ENCODE measurements around the gene SH3PXD2B.

The SH3PXD2B gene

DNA sequence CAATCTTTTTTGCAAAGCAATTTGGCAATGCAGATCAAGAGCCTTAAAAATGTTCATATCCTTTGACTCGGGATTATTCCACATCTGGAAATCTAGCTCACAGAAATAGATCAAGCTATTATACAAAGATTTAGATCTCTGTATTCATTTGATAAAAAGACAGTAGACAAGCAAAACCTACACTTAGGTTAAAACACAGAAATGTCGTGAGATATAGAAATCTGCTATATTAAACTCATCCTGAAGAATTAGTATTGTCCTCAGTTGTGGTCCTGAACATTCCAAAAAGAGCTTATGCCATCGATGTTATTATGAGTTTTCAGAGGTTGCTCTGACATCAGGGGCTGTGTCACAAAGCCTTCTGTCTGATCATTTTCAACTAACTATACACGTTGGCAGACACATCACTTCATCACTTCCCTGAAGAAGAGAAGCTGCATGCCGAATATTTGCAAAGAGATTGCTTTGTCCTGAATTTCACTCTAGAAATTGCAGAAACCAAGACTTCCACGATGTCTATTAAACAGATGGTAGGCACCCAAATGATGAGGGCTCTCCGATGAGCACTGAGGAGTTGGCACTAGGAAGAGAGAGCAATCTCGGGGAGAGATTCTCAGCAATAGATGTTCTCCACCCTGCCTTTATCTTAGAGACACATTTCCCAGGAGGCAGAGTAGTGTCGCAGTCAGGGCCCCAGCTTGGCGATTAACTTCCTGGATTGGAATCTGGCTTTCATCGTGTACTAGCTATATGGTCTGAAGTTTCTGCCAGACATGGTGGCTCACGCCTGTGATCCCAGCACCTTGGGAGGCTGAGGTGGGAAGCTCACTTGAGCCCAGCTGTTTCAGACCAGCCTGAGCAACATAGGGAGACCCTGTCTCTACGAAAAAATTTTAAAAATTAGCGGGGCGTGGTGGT lies 168.8 kb downstream of the SH3PXD2B start:
- DNase-seq (ENCODE audit: insufficient read length, low spot score) (no peak), FAIRE-seq (no peak)
- TF ChIP-seq POLR2A (IDR thresholded peaks at IDR 0.05; ENCODE audit: low read depth, low read length) (no peak), POU2F2 (IDR thresholded peaks at IDR 0.05; ENCODE audit: low read depth, low read length) (no peak)

DNA sequence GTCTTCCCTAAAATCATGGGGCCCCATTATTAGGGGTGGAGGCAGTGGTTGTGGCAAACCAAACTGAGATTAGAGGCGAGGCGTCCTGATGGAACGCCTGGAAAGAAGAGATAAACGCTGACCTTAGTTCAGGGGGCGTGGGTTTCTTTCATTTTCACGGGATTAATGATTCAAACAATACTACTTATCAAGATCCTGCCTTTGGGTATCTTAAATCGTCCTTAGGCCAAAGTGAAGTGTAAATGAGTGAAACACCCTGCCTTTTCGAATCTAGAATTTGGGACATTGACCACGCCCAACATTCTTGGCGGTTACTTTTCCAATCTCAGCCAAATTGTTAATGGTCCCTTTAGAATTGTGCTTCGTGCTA lies 169.7 kb downstream of the SH3PXD2B start:
- peak; percentile 54 for FAIRE-seq
- no peak for TF ChIP-seq PAX5 (IDR thresholded peaks at IDR 0.05; ENCODE audit: insufficient read depth, low read length, severe bottlenecking)
- TF ChIP-seq SPI1 (IDR thresholded peaks at IDR 0.05; ENCODE audit: low read depth, low read length), result no peak
- no peak for TF ChIP-seq POLR2A (IDR thresholded peaks at IDR 0.05; ENCODE audit: low read depth, low read length)
- TF ChIP-seq POU2F2 (IDR thresholded peaks at IDR 0.05; ENCODE audit: low read depth, low read length), result no peak
- TF ChIP-seq TAF1 (IDR thresholded peaks at IDR 0.05; ENCODE audit: low read depth, low read length), result no peak
- TF ChIP-seq POLR2AphosphoS5 (IDR thresholded peaks at IDR 0.05; ENCODE audit: low read depth, low read length), result no peak
- DNase-seq (ENCODE audit: insufficient read length, low spot score), result no peak

DNA sequence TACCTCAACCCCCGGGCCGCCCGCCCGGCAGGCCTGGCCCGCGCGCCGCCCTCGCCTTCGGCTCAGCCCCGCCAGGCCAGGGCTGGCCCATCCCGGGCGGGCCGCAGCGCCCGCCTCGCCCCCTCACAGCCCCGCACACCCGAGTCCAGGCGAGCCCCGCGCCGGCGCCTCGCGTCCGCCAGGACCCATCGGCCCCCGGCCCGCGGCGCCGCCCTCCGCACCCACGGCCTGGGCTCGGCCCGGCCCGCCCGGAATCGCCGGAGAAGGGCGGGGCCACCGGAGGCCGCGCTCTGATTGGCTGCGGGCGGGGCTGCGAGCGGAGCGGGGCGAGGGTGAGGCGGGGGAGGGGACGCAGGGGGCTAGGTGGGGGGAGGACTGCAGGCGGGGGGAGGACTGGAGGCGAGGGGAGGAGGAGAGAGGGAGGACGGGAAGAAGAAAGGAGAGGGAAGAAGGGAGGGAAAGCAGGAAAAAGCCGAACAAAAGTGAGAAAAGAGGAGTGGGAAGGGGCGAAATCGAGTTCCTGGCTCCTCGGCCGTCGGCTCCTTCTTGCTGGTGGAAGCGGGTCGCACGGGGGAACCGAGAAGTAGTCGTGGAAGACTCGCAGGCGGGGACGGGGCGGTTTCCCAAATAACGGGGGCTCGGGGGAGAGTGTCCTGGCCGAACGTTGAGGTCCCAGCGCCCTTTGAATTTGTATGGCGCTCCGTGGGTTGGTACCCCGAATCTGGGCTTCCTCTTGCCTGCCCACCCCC lies 170.3 kb downstream of the SH3PXD2B start:
- TF ChIP-seq SPI1 (IDR thresholded peaks at IDR 0.05; ENCODE audit: low read depth, low read length) (no peak), POLR2AphosphoS5 (IDR thresholded peaks at IDR 0.05; ENCODE audit: low read depth, low read length) (no peak), PAX5 (IDR thresholded peaks at IDR 0.05; ENCODE audit: insufficient read depth, low read length, severe bottlenecking) (no peak), TAF1 (IDR thresholded peaks at IDR 0.05; ENCODE audit: low read depth, low read length) (no peak), POU2F2 (IDR thresholded peaks at IDR 0.05; ENCODE audit: low read depth, low read length) (no peak), POLR2A (IDR thresholded peaks at IDR 0.05; ENCODE audit: low read depth, low read length) (peak; percentile 30; the same call in 1 of the 2 replicates)
- DNase-seq (ENCODE audit: insufficient read length, low spot score) (peak; percentile 92), FAIRE-seq (no peak)

DNA sequence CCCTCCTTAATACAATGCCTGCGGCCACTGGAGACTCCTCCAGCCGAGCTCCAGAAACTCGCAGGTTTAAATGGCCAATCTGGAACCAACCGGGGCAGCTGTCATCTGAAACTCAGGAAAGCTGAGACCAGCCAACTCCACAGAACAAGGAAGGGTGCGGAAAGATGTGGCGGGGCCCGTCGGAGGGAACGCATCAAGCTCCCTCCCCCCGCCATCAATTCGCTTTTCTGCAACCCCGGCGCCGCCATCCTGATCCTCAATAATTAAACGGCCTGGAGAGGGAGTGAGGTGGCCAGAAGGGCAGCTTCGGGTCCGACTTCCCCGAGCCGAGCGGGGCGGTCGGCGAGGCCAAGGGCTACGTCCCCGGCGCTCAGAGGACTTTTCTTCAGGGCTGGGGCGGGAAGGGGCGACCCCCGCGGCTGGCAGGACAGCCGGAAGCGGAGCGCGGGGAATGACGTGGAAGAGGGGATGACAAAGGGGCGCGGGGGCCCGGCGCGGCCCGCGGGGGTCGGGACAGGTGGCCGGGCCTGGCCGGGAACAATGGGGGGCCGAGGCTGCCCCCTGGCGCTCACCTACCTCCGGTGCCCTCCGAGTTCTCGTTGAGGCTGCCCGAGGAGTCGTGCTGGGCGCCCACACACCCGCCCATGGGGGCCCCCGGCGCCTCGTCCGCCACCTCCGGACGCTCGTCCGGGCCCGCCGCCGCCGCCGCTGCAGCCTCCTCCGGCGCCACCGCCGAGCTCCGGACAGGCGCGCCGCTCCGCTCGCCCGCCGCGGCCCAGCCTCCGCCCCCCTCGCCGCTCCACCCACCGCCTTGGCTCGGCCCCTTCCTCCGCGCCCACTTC lies 171.1 kb downstream of the SH3PXD2B start, which contains the start of gene UBTD2:
Gene UBTD2, minus strand, starts transcription at position 745 of the 842 bp plus-strand sequence. Its CDS starts 99 bp downstream, at position 646.
- no peak for TF ChIP-seq TAF1 (IDR thresholded peaks at IDR 0.05; ENCODE audit: low read depth, low read length)
- no peak for TF ChIP-seq PAX5 (IDR thresholded peaks at IDR 0.05; ENCODE audit: insufficient read depth, low read length, severe bottlenecking)
- no peak for TF ChIP-seq SPI1 (IDR thresholded peaks at IDR 0.05; ENCODE audit: low read depth, low read length)
- TF ChIP-seq POU2F2 (IDR thresholded peaks at IDR 0.05; ENCODE audit: low read depth, low read length), result no peak
- TF ChIP-seq POLR2AphosphoS5 (IDR thresholded peaks at IDR 0.05; ENCODE audit: low read depth, low read length), result no peak
- no peak for TF ChIP-seq POLR2A (IDR thresholded peaks at IDR 0.05; ENCODE audit: low read depth, low read length)
- FAIRE-seq (peak; percentile 84), DNase-seq (ENCODE audit: insufficient read length, low spot score) (peak; percentile 79)

DNA sequence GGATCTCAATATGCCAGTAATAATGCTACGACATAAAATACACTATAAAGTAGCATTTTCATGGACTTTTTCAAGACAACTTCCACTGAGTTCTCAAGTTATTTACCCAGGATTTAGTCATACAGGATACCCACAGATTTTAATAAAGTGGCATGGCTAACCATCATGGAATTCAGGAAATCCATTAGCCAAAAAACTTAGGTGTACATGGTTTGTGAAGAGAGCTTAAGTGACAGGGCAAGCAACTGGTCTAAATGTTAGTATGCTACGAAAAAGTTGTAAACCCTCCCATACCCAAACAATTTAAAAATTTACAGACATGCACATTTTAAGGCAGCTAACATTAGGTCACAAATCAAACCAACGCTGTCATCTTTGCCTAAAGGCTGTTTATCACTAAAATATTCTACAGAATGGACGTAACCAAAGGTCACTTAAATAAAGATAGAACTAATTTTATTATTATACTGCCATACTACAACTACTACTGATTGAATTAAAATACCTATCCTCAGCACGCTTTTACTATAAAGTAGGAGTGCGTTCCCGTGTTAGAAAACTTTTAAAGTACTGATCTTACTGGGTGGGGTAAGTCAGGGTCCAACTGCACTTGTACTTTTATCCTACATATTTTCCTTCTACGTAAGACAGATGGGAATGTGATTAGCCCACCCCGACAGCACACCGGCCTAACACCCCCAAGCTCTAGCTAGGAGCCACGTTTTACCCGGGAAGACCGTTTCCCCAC lies 171.9 kb downstream of the SH3PXD2B start:
- FAIRE-seq, result no peak
- no peak for DNase-seq (ENCODE audit: insufficient read length, low spot score)
- TF ChIP-seq TAF1 (IDR thresholded peaks at IDR 0.05; ENCODE audit: low read depth, low read length) (no peak), POU2F2 (IDR thresholded peaks at IDR 0.05; ENCODE audit: low read depth, low read length) (no peak), SPI1 (IDR thresholded peaks at IDR 0.05; ENCODE audit: low read depth, low read length) (no peak), POLR2A (IDR thresholded peaks at IDR 0.05; ENCODE audit: low read depth, low read length) (no peak), PAX5 (IDR thresholded peaks at IDR 0.05; ENCODE audit: insufficient read depth, low read length, severe bottlenecking) (no peak), POLR2AphosphoS5 (IDR thresholded peaks at IDR 0.05; ENCODE audit: low read depth, low read length) (no peak)

DNA sequence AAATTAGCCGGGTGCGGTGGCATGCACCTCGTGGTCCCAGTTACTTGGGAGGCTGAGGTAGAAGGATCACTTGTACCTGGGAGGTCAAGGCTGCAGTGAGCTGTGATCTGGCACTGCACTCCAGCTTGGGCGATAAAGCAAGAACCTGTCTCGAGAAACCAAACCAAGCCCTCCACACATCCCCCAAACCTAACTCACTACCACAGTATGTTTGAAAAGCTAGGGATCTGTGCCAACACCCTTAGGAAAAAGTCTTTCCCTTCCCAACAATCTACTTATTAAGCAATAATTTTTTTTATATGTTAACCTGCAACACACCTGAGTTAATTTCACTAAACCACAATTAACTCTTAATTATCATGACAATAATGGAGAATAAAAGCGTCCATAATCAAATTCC lies 173.0 kb downstream of the SH3PXD2B start:
- TF ChIP-seq POU2F2 (IDR thresholded peaks at IDR 0.05; ENCODE audit: low read depth, low read length), result no peak
- no peak for TF ChIP-seq PAX5 (IDR thresholded peaks at IDR 0.05; ENCODE audit: insufficient read depth, low read length, severe bottlenecking)
- DNase-seq (ENCODE audit: insufficient read length, low spot score) (no peak), FAIRE-seq (no peak)

DNA sequence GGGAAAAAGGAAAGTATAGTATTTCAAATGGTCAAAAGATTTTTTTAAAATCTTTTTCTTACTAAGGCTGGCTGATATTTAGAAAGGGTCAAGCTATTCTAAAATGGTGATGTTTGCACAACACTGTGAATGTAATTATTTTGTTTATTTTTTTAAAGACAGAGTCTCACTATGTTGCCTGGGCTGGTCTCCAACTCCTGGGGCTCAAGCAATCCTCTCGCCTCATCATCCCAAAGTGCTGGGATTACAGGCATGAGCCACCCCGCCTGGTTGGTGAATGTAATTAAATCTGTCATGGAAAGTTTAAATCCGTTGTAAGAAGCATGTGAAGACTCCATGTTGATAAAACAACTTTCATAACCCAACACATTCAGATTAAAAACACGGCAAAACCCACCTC lies 173.4 kb downstream of the SH3PXD2B start:
- FAIRE-seq (no peak), DNase-seq (ENCODE audit: insufficient read length, low spot score) (no peak)

DNA sequence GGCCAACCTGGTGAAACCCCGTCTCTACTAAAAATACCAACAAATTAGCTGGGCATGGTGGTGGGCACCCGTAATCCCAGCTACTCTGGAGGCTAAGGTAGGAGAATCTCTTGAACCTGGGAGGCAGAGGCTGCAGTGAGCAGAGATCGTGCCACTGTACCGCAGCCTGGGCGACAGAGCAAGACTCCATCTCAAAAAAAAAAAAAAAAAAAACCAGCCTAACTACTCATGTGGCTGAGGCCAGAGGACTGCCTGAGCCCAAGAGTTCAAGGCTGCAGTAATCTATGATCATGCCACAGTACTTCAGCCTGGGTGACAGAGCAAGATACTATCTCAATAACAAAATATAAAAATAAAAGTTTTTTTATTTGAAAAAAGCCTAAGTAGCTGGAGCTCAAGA lies 174.0 kb downstream of the SH3PXD2B start:
- no peak for TF ChIP-seq TAF1 (IDR thresholded peaks at IDR 0.05; ENCODE audit: low read depth, low read length)
- TF ChIP-seq SPI1 (IDR thresholded peaks at IDR 0.05; ENCODE audit: low read depth, low read length), result no peak
- TF ChIP-seq POU2F2 (IDR thresholded peaks at IDR 0.05; ENCODE audit: low read depth, low read length), result no peak
- TF ChIP-seq POLR2A (IDR thresholded peaks at IDR 0.05; ENCODE audit: low read depth, low read length), result no peak
- TF ChIP-seq POLR2AphosphoS5 (IDR thresholded peaks at IDR 0.05; ENCODE audit: low read depth, low read length), result no peak
- TF ChIP-seq PAX5 (IDR thresholded peaks at IDR 0.05; ENCODE audit: insufficient read depth, low read length, severe bottlenecking), result no peak
- DNase-seq (ENCODE audit: insufficient read length, low spot score) (no peak), FAIRE-seq (no peak)

More for the DNA sequence above, 173.4 kb downstream of the SH3PXD2B start:
- TF ChIP-seq PAX5 (IDR thresholded peaks at IDR 0.05; ENCODE audit: insufficient read depth, low read length, severe bottlenecking) (no peak), SPI1 (IDR thresholded peaks at IDR 0.05; ENCODE audit: low read depth, low read length) (no peak), POU2F2 (IDR thresholded peaks at IDR 0.05; ENCODE audit: low read depth, low read length) (no peak), POLR2A (IDR thresholded peaks at IDR 0.05; ENCODE audit: low read depth, low read length) (no peak), TAF1 (IDR thresholded peaks at IDR 0.05; ENCODE audit: low read depth, low read length) (no peak), POLR2AphosphoS5 (IDR thresholded peaks at IDR 0.05; ENCODE audit: low read depth, low read length) (no peak)

Data from GM12891 (cell line).